ENCODE data around the gene SLC35F4. TPM values are rescaled to one million over a fixed set of nuclear protein-coding genes. Genes with fewer than 3 reads are reported as not detected.

SLC35F4 gene
- total RNA-seq, 1 experiment from 2014 or later, result not detected

DNA sequence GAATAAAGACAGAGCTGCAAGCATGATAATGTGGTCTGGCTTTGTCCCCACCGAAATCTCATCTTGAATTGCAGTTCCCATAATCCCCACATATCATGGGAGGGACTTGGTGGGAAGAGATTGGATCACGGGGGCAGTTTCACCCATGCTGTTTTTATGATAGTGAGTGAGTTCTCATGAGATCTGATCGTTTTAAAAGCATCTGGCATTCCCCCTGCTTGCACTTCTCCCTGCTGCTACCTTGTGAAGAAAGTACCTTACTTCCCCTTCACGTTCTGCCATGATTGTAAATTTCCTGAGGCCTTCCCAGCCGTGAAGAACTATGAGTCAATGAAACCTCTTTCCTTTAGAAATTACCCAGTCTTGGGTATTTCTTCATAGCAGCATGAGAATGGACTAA lies 158.7 kb downstream of the SLC35F4 start:
- peaks cover 38 to 42% of the 10 kb centered on the region in 2 experiments for H3K9me3 Mint-ChIP-seq
- Histone ChIP-seq H4K91ac (ENCODE audit: insufficient read length, low read depth, low read length) (no peak overlapping the region), H3K4me2 (ENCODE audit: insufficient read depth, insufficient read length, low read length) (no peak overlapping the region), H2AFZ (ENCODE audit: low read length) (no peak overlapping the region), H3K56ac (ENCODE audit: insufficient read length, low read depth, low read length) (no peak overlapping the region), H2AK5ac (ENCODE audit: insufficient read length, low read length) (no peak overlapping the region), H4K5ac (ENCODE audit: insufficient read length, low read depth, low read length) (no peak overlapping the region), H3K4me1 (ENCODE audit: insufficient read depth, low read length) (no peaks in the 10 kb centered on the region; the same call in 1 of the 2 replicates), H3K23me2 (ENCODE audit: insufficient read length, low read depth, low read length, poor library complexity, severe bottlenecking) (no peaks in the 10 kb centered on the region), H4K8ac (replicated peaks; ENCODE audit: insufficient read length, low read depth, low read length) (no peak overlapping the region), H2BK20ac (ENCODE audit: low read depth, low read length, poor library complexity, severe bottlenecking) (no peak overlapping the region), H3T11ph (ENCODE audit: low read length) (no peak overlapping the region), H2BK15ac (ENCODE audit: low read depth, low read length) (no peak overlapping the region), H3K27ac (ENCODE audit: insufficient read length, low read depth, low read length) (no peak overlapping the region), H2BK5ac (ENCODE audit: insufficient read length, low read length) (no peak overlapping the region), H3K23ac (ENCODE audit: insufficient read length, low read depth, low read length) (no peak overlapping the region), H4K20me1 (ENCODE audit: control insufficient read depth, insufficient read depth, insufficient read length) (no peaks in the 10 kb centered on the region), H2BK120ac (ENCODE audit: low read depth, low read length, poor library complexity, severe bottlenecking) (no peak overlapping the region), H2BK12ac (ENCODE audit: insufficient read length, low read depth, low read length) (no peak overlapping the region), H3K79me2 (ENCODE audit: insufficient read depth, low read length) (no peaks in the 10 kb centered on the region), H3K9ac (ENCODE audit: extremely low read depth, insufficient read length, low read length) (no peak overlapping the region), H3K4ac (ENCODE audit: low read depth, low read length) (no peak overlapping the region), H3K18ac (ENCODE audit: insufficient read length, low read depth, low read length) (no peak overlapping the region), H3K9me3 (ENCODE audit: control insufficient read depth, low read depth, low read length) (no peaks in the 10 kb centered on the region), H3K79me1 (ENCODE audit: insufficient read depth, low read depth, low read length, poor library complexity, severe bottlenecking) (no peaks in the 10 kb centered on the region), H3K14ac (ENCODE audit: insufficient read depth, low read length) (no peak overlapping the region), H3K27me3 (ENCODE audit: insufficient read depth, low read length) (no peaks in the 10 kb centered on the region)
- no peak for DNase-seq
- H3K36me3 Mint-ChIP-seq (ENCODE audit: insufficient read depth in 1 of 3, low read depth in 3 of 3), result peaks cover 15 to 32% (median 25%) of the 10 kb centered on the region in 3 experiments
- no peak overlapping the region for H3K27ac Mint-ChIP-seq
- TF ChIP-seq CTCF (conservative IDR thresholded peaks at IDR 0.05), result no peak
- H3K4me1 Mint-ChIP-seq, result peaks cover 3% of the 10 kb centered on the region in 2 experiments; a peak in 3 of 4 replicates
- no CpG with 5 or more reads among the region's 5 CpGs for WGBS (ENCODE audit: extremely low coverage, insufficient read length, low lambda C conversion rate)
- no peaks in the 10 kb centered on the region for H3K27me3 Mint-ChIP-seq (ENCODE audit: low read depth)
- H3K4me3 Mint-ChIP-seq, result no peak overlapping the region
